Measurements from ENCODE around the gene CCDC57. TPM values are rescaled to one million over a fixed set of nuclear protein-coding genes. Genes with fewer than 3 reads are reported as not detected.

Gene CCDC57
- total RNA-seq, 1 donor from 2014 or later, result 40.7 TPM

DNA sequence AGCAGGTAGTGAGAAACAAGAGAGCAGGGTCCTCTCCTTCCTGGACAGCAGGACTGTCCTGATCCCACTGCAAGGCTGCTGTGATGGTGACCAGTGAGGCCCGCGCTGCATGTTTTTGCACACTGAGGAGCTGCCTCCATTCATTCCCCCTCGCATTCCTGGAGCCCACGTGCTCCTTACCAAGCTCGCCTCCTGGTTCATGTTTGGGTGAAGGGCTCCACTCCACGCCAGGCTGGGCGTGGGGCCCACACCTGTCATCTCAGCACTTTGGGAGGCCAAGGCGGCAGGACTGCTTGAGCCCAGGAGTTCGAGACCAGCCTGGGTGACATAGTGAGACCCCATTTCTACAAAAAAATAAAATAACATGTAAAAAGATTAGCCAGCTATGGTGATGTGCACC is 99.2 kb downstream of the CCDC57 start:
- H3K4me3 Mint-ChIP-seq (ENCODE audit: unreplicated experiment), result no peak overlapping the region
- TF ChIP-seq, protein P1, sequence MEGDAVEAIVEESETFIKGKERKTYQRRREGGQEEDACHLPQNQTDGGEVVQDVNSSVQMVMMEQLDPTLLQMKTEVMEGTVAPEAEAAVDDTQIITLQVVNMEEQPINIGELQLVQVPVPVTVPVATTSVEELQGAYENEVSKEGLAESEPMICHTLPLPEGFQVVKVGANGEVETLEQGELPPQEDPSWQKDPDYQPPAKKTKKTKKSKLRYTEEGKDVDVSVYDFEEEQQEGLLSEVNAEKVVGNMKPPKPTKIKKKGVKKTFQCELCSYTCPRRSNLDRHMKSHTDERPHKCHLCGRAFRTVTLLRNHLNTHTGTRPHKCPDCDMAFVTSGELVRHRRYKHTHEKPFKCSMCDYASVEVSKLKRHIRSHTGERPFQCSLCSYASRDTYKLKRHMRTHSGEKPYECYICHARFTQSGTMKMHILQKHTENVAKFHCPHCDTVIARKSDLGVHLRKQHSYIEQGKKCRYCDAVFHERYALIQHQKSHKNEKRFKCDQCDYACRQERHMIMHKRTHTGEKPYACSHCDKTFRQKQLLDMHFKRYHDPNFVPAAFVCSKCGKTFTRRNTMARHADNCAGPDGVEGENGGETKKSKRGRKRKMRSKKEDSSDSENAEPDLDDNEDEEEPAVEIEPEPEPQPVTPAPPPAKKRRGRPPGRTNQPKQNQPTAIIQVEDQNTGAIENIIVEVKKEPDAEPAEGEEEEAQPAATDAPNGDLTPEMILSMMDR (IDR thresholded peaks at IDR 0.05; ENCODE audit: partially characterized antibody, unreplicated experiment), result no peak
- H3K9me3 Mint-ChIP-seq (ENCODE audit: unreplicated experiment), result peaks cover 8% of the 10 kb centered on the region
- peaks cover 8% of the 10 kb centered on the region for H3K27me3 Mint-ChIP-seq (ENCODE audit: unreplicated experiment)
- H3K27ac Mint-ChIP-seq (ENCODE audit: unreplicated experiment), result no peak overlapping the region
- peaks cover 9% of the 10 kb centered on the region for H3K4me1 Mint-ChIP-seq (ENCODE audit: low read depth, unreplicated experiment)
- H3K36me3 Mint-ChIP-seq (ENCODE audit: unreplicated experiment), result no peaks in the 10 kb centered on the region
- no peak for DNase-seq

DNA sequence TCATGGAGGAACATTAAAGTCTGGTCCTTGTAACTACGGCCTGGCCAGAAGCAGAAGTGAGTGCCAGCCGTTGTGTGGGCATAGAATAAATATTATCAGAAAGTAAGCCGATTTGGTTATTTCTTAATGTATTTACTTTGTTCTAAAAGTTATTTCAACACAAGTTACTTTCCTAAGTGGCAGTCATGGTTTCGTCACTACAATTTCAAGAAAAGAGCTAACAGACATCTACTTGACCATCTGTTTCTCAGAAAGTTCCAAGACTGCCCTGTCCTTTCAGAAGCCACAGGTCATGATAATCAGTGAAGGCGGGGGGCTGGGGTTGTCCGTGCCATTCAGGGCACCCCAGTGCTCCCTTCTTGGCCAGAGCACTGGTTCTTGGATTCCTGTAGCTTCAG is 99.7 kb downstream of the CCDC57 start:
- peaks cover 11% of the 10 kb centered on the region for H3K9me3 Mint-ChIP-seq (ENCODE audit: unreplicated experiment)
- peaks cover 9% of the 10 kb centered on the region for H3K4me1 Mint-ChIP-seq (ENCODE audit: low read depth, unreplicated experiment)

GRCh38 chr17:82112181-82112913 is 100.3 kb downstream of the CCDC57 start:
- no peak overlapping the region for H3K27ac Mint-ChIP-seq (ENCODE audit: unreplicated experiment)
- peaks cover 5% of the 10 kb centered on the region for H3K27me3 Mint-ChIP-seq (ENCODE audit: unreplicated experiment)
- peaks cover 11% of the 10 kb centered on the region for H3K9me3 Mint-ChIP-seq (ENCODE audit: unreplicated experiment)
- no peak for DNase-seq
- H3K36me3 Mint-ChIP-seq (ENCODE audit: unreplicated experiment), result no peaks in the 10 kb centered on the region
- TF ChIP-seq, protein P1 (IDR thresholded peaks at IDR 0.05; ENCODE audit: partially characterized antibody, unreplicated experiment), result no peak
- H3K4me3 Mint-ChIP-seq (ENCODE audit: unreplicated experiment), result no peak overlapping the region
- peaks cover 8% of the 10 kb centered on the region for H3K4me1 Mint-ChIP-seq (ENCODE audit: low read depth, unreplicated experiment)

More for the DNA sequence above, 99.7 kb downstream of the CCDC57 start:
- Mint-ChIP-seq H3K4me3 (ENCODE audit: unreplicated experiment) (no peak overlapping the region), H3K36me3 (ENCODE audit: unreplicated experiment) (no peaks in the 10 kb centered on the region), H3K27ac (ENCODE audit: unreplicated experiment) (no peak overlapping the region), H3K27me3 (ENCODE audit: unreplicated experiment) (peaks cover 8% of the 10 kb centered on the region)
- DNase-seq, result no peak
- TF ChIP-seq, protein P1 (IDR thresholded peaks at IDR 0.05; ENCODE audit: partially characterized antibody, unreplicated experiment), result no peak

DNA sequence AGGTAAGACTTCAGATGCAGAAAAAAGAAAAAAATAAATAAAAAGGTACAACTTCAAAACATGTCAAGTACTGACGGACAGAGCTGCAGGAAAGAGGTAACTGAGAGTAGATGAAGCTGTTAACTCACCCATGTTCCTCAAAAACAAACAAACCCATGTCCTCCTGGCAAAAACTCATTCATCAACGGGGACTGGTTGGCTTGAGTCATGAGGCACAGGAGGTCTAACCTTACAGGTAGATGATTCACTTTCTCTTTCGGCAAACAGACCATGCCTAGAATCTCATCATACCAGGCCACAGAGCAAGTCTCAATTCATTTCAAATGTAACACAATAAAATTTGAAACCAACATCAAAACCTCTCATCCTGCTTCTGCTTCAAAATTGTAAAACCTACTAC is 102.3 kb downstream of the CCDC57 start:
- TF ChIP-seq, protein P1 (IDR thresholded peaks at IDR 0.05; ENCODE audit: partially characterized antibody, unreplicated experiment), result no peak
- Mint-ChIP-seq H3K4me3 (ENCODE audit: unreplicated experiment) (no peak overlapping the region), H3K4me1 (ENCODE audit: low read depth, unreplicated experiment) (peaks cover 15% of the 10 kb centered on the region), H3K36me3 (ENCODE audit: unreplicated experiment) (no peaks in the 10 kb centered on the region), H3K27ac (ENCODE audit: unreplicated experiment) (no peak overlapping the region), H3K9me3 (ENCODE audit: unreplicated experiment) (peaks cover 12% of the 10 kb centered on the region), H3K27me3 (ENCODE audit: unreplicated experiment) (peaks cover under 1% of the 10 kb centered on the region)
- no peak for DNase-seq

DNA sequence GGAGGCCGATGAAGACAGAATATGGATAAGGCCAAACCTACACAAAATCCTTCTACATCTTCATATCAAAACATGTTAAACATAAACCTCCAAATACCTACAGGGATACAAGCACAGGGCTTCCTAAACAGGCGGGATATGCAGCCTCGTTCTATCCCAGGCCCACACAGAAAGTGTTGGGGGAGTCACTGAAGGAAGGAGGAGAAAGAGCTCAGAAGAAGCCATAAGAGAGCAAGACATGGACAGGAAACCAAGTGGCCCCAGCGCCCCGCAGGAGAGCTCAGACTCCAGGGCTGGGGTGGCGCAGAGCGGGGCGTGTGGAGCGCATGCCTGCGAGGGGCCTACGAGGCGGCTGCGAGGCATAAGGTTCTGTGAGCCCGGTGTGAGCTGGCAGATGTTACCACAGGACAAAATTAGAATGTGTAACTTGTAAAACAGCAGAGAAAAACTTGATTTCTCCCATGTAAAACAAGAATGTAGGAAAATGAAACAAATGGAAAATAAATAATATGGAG is 103.6 kb downstream of the CCDC57 start:
- Mint-ChIP-seq H3K4me1 (ENCODE audit: low read depth, unreplicated experiment) (peaks cover 16% of the 10 kb centered on the region), H3K36me3 (ENCODE audit: unreplicated experiment) (no peaks in the 10 kb centered on the region), H3K9me3 (ENCODE audit: unreplicated experiment) (peaks cover 12% of the 10 kb centered on the region), H3K27ac (ENCODE audit: unreplicated experiment) (peak overlapping the region; percentile 43), H3K27me3 (ENCODE audit: unreplicated experiment) (peaks cover 4% of the 10 kb centered on the region), H3K4me3 (ENCODE audit: unreplicated experiment) (peak overlapping the region; percentile 57)
- no peak for DNase-seq
- TF ChIP-seq, protein P1 (IDR thresholded peaks at IDR 0.05; ENCODE audit: partially characterized antibody, unreplicated experiment), result no peak
